Adipocyte (in vitro differentiated cells): ENCODE measurements around the gene PANX1.
"Not testable (repeated sequence)": the region's sequence is repeated elsewhere in the genome, so short reads cannot be mapped to it uniquely, and the experiment has no call there.

Source experiments
- DNase-seq: peaks from one replicate; pipeline ENCODE4 v3.0.0-alpha.2; 2015; ENCODE audit warnings: low read depth
- H3K27me3 ChIP-seq: replicated peaks from 2 replicates; pipeline ENCODE4 v1.7.0; 2013; ENCODE audit warnings: mild to moderate bottlenecking, low read length, moderate library complexity; ENCODE audit not compliant: control insufficient read depth, insufficient read depth
- H3K36me3 ChIP-seq: 2 replicates; pipeline ENCODE4 v1.7.0; 2013; ENCODE audit warnings: low read length, mild to moderate bottlenecking, moderate library complexity; ENCODE audit not compliant: control insufficient read depth, insufficient read depth, severe bottlenecking
- H3K4me1 ChIP-seq: 2 replicates; pipeline ENCODE4 v1.7.0; 2013; ENCODE audit warnings: mild to moderate bottlenecking, low read length, moderate library complexity; ENCODE audit not compliant: control insufficient read depth, insufficient read depth
- H3K4me3 ChIP-seq: 2 replicates; pipeline ENCODE4 v1.7.0; 2013; ENCODE audit warnings: mild to moderate bottlenecking, low read length, moderate library complexity
- H3K9ac ChIP-seq: 2 replicates; pipeline ENCODE4 v1.7.0; 2013; ENCODE audit warnings: mild to moderate bottlenecking, low read length, moderate library complexity
- H3K9me3 ChIP-seq: 2 replicates; pipeline ENCODE4 v1.7.0; 2013; ENCODE audit warnings: mild to moderate bottlenecking, low read length, moderate library complexity; ENCODE audit not compliant: control insufficient read depth

The PANX1 gene

GRCh38 chr11:94111241-94111640, 17.4 kb upstream of the PANX1 start:
- H3K27me3 ChIP-seq: no peaks in the 10 kb centered on the region
- no peak for DNase-seq
- no peaks in the 10 kb centered on the region for H3K36me3 ChIP-seq
- H3K4me1 ChIP-seq: peaks cover 28% of the 10 kb centered on the region
- no peak overlapping the region for H3K9ac ChIP-seq
- H3K4me3 ChIP-seq: no peak overlapping the region
- no peaks in the 10 kb centered on the region for H3K9me3 ChIP-seq

- Histone ChIP-seq H3K9ac (no peak overlapping the region), H3K4me1 (peaks cover 27% of the 10 kb centered on the region)
Observed at GRCh38 chr11:94111660-94112059, 17.0 kb upstream of the PANX1 start.

DNA sequence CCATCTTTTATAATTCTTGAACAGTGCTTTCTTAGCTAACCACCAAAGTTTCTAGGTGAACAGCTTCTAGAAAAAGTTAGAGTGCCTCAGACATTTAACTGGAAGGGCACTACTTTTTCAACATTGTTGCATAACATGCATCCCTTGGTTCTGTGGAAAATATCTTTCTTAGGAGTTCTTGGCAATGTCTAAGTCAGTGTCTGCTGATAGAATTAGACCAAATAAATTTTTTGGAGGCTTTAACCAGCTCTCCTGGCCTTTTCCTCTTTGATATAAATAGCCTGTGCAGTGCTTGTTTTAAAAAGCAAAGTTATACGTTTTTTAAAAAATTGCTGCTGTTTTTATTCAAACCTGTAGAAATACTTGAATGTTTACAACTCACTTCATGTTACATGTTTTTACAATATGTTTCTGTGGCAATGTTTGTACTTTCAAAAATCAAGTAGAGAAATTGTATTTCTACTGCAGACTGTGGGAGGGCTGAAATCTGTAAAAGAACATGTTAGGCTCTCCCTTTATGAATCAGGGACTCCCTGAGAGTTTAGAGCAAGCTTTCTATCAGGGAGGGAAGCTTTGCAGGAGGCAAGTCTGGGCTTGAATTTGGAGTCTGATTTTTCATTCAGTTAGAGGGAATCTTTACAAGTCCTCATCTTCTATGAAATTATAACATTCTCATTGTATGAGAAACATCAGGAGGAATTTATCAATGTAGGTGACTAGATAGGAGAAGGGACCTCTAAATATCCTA, 16.3 kb upstream of the PANX1 start:
- no peak overlapping the region for H3K4me3 ChIP-seq
- H3K36me3 ChIP-seq: no peaks in the 10 kb centered on the region
- DNase-seq: no peak
- H3K9ac ChIP-seq: peak overlapping the region; percentile 27
- no peaks in the 10 kb centered on the region for H3K9me3 ChIP-seq
- H3K4me1 ChIP-seq: peaks cover 24% of the 10 kb centered on the region
- H3K27me3 ChIP-seq: no peaks in the 10 kb centered on the region

More at GRCh38 chr11:94111660-94112059, 17.0 kb upstream of the PANX1 start:
- no peak overlapping the region for H3K4me3 ChIP-seq
- H3K9me3 ChIP-seq: no peaks in the 10 kb centered on the region
- H3K36me3 ChIP-seq: no peaks in the 10 kb centered on the region
- H3K27me3 ChIP-seq: no peaks in the 10 kb centered on the region
- DNase-seq: no peak

DNA sequence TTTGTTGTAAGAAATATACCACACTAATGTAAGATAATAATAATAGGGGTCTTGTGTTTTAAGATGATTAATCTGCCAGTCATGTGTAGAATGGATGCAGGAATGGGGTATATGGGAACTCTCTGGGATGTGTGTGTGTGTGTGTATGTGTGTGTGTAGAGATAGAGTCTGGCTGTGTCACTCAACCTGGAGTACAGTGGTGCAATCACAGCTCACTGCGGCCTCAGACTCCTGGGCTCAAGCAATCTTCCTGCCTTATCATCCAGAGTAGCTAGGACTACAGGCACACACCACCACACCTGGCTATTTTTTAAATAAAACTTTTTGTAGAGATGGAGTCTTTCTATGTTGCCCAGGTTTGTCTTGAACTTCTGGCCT, 11.5 kb upstream of the PANX1 start:
- H3K36me3 ChIP-seq: no peaks in the 10 kb centered on the region
- no peak for DNase-seq
- no peaks in the 10 kb centered on the region for H3K9me3 ChIP-seq

DNA sequence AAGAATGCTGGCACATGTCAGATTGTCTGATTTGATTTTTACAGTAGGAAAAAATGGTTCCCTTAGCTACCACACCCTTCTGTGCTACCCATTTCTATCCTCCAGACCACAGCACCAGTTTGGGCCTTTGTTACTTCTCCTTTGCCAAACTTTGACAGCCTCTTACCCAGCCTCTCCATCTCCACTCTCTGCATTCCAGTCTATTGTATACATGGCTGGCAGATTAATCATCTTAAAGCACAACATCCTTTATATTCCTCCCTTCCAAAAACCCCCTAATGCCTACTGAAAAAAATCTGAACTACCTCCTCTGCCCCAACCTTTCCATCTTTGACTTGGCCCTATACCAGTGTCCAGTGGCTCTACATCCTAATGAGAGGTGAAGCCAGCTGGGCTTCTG, 10.8 kb upstream of the PANX1 start:
- Histone ChIP-seq H3K36me3 (no peaks in the 10 kb centered on the region), H3K9me3 (no peaks in the 10 kb centered on the region), H3K4me3 (no peak overlapping the region)

More for the DNA sequence above, 11.5 kb upstream of the PANX1 start:
- Histone ChIP-seq H3K4me3 (no peak overlapping the region), H3K4me1 (peaks cover 18% of the 10 kb centered on the region), H3K27me3 (no peaks in the 10 kb centered on the region), H3K9ac (no peak overlapping the region)

DNA sequence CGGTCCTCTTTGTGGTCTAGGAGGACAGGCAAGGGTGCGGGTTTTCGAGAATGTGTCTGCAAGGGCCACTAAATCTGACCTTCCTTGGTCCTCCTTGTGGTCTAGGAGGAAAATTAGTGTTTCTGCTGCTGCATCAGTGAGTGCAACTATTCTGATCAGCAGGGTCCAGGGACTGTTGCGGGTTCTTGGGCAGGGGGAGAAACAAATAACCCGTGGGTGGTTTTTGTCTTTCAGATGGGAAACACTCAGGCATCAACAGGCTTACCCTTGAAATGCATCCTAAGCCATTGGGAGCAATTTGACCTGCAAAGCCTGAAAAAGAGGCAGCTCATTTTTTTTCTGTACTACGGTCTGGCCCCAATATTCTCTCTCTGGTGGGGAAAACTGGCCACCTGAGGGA, 9.0 kb upstream of the PANX1 start:
- H3K4me1 ChIP-seq, H3K9ac ChIP-seq, H3K9me3 ChIP-seq, H3K27me3 ChIP-seq, H3K4me3 ChIP-seq, H3K36me3 ChIP-seq, DNase-seq: not testable (repeated sequence)

More for the DNA sequence above, 10.8 kb upstream of the PANX1 start:
- Histone ChIP-seq H3K27me3 (no peaks in the 10 kb centered on the region), H3K9ac (no peak overlapping the region), H3K4me1 (peaks cover 11% of the 10 kb centered on the region)
- no peak for DNase-seq

DNA sequence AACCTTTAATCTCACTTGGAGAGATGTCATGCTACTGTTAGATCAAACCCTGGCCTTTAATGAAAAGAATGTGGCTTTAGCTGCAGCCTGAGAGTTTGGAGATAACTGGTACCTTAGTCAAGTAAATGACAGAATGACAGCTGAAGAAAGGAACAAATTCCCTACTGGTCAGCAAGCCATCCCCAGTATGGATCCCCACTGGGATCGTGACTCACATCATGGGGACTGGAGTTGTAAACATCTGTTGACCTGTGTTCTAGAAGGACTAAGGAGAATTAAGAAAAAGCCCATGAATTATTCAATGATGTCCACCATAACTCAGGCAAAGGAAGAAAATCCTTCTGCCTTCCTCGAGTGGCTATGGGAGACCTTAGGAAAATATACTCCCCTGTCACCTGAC, 8.1 kb upstream of the PANX1 start:
- H3K4me1 ChIP-seq, H3K9me3 ChIP-seq, DNase-seq, H3K27me3 ChIP-seq, H3K4me3 ChIP-seq, H3K9ac ChIP-seq, H3K36me3 ChIP-seq: not testable (repeated sequence)

GRCh38 chr11:94120946-94121345, 7.7 kb upstream of the PANX1 start:
- no peak overlapping the region for H3K4me3 ChIP-seq
- H3K27me3 ChIP-seq: no peaks in the 10 kb centered on the region
- peaks cover 7% of the 10 kb centered on the region for H3K4me1 ChIP-seq
- H3K36me3 ChIP-seq: no peaks in the 10 kb centered on the region
- DNase-seq: no peak
- H3K9me3 ChIP-seq: no peaks in the 10 kb centered on the region
- H3K9ac ChIP-seq: no peak overlapping the region

GRCh38 chr11:94125407-94126115, 3.1 kb upstream of the PANX1 start:
- no peaks in the 10 kb centered on the region for H3K36me3 ChIP-seq
- DNase-seq: peak; percentile 53
- no peak overlapping the region for H3K9ac ChIP-seq
- no peaks in the 10 kb centered on the region for H3K27me3 ChIP-seq
- no peaks in the 10 kb centered on the region for H3K9me3 ChIP-seq
- peaks cover 19% of the 10 kb centered on the region for H3K4me1 ChIP-seq
- no peak overlapping the region for H3K4me3 ChIP-seq

DNA sequence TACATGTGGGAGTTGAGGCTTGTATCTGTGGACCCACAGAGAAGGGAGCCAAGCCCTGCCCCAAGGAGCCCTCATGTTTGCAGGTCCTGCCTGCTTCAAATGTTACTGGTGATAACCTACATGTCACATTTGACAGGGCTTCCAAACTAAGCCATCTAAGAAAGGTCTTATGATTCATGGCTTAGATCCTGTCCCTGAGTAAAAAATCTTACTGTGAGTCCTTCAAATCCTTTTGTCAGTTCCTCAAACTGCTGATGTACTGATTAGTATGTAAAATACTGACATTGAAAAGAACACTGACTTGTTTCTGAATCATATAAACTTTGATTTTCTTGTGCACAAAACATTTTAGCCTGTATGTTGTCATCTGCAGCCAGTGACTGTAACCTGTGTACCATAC, 1.0 kb upstream of the PANX1 start:
- DNase-seq: no peak
- Histone ChIP-seq H3K27me3 (no peaks in the 10 kb centered on the region), H3K9me3 (no peaks in the 10 kb centered on the region), H3K36me3 (no peaks in the 10 kb centered on the region), H3K4me1 (peaks cover 38% of the 10 kb centered on the region), H3K9ac (peak overlapping the region; percentile 95), H3K4me3 (peak overlapping the region; percentile 93)

DNA sequence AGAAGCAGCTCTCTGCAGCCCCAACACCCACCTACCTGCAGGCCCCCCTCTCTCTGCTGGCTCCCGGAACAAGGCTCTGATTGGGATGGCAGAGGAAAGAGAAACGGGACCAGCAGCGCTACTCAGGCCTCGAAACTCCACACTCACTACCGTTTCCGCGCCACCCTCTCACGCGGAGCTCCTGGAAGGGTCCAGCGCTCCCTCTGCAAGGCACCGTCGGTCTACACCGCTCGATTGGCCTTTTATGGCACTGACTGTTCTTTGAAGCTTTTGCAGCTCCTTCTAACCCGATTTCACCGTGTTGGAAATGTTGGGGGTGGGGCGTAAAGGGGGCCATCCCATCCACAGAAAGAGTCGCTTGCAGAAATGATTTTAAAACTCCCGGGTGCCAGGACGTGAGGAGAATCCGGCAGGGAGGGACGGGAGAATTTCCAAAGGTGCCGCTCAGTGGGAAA, 323 bp upstream of the PANX1 start:
- no peak for DNase-seq
- Histone ChIP-seq H3K9me3 (no peaks in the 10 kb centered on the region), H3K4me1 (peaks cover 45% of the 10 kb centered on the region), H3K4me3 (peak overlapping the region; percentile 93), H3K27me3 (no peaks in the 10 kb centered on the region), H3K36me3 (no peaks in the 10 kb centered on the region), H3K9ac (peak overlapping the region; percentile 95)
